ENCODE measurements around the gene HES1.
"Not testable (repeated sequence)": the region's sequence is repeated elsewhere in the genome, so short reads cannot be mapped to it uniquely, and the experiment has no call there.

HES1 gene

GRCh38 chr3:194135806-194136518, at the start of gene HES1:
TSS of gene HES1 (plus strand) at chr3:194136148. CDS start at chr3:194136381, 233 bp downstream.
- DNase-seq (ENCODE audit: low read depth in 2 of 2) = peak in 1 of 2 donors; percentile 44

- DNase-seq (ENCODE audit: low read depth in 2 of 2) = no peak
Observed at GRCh38 chr3:194086388-194087075, 49.4 kb upstream of the HES1 start.

- DNase-seq (ENCODE audit: low read depth in 2 of 2) = no peak
Observed at GRCh38 chr3:194087280-194087679, 48.7 kb upstream of the HES1 start.

GRCh38 chr3:194087995-194088855, 47.7 kb upstream of the HES1 start:
- DNase-seq (ENCODE audit: low read depth in 2 of 2) = no peak

GRCh38 chr3:194089357-194090177, 46.4 kb upstream of the HES1 start:
- no peak for DNase-seq (ENCODE audit: low read depth in 2 of 2)

GRCh38 chr3:194090178-194090555, 45.8 kb upstream of the HES1 start:
- not testable (repeated sequence) for DNase-seq (ENCODE audit: low read depth in 2 of 2)

GRCh38 chr3:194090716-194091115, 45.2 kb upstream of the HES1 start:
- no peak for DNase-seq (ENCODE audit: low read depth in 2 of 2)

- DNase-seq (ENCODE audit: low read depth in 2 of 2) = no peak
Observed at GRCh38 chr3:194091141-194091540, 44.8 kb upstream of the HES1 start.

GRCh38 chr3:194091897-194092296, 44.1 kb upstream of the HES1 start:
- not testable (repeated sequence) for DNase-seq (ENCODE audit: low read depth in 2 of 2)

GRCh38 chr3:194092881-194093301, 43.1 kb upstream of the HES1 start:
- DNase-seq (ENCODE audit: low read depth in 2 of 2) = no peak

GRCh38 chr3:194093842-194094241, 42.1 kb upstream of the HES1 start:
- DNase-seq (ENCODE audit: low read depth in 2 of 2) = no peak

- DNase-seq (ENCODE audit: low read depth in 2 of 2) = no peak
Observed at GRCh38 chr3:194095464-194095863, 40.5 kb upstream of the HES1 start.

GRCh38 chr3:194095902-194096301, 40.0 kb upstream of the HES1 start:
- DNase-seq (ENCODE audit: low read depth in 2 of 2) = no peak

GRCh38 chr3:194097141-194097882, 38.6 kb upstream of the HES1 start:
- no peak for DNase-seq (ENCODE audit: low read depth in 2 of 2)

GRCh38 chr3:194098081-194098842, 37.7 kb upstream of the HES1 start:
- DNase-seq (ENCODE audit: low read depth in 2 of 2) = no peak

- no peak for DNase-seq (ENCODE audit: low read depth in 2 of 2)
Observed at GRCh38 chr3:194098843-194099183, 37.1 kb upstream of the HES1 start.

- DNase-seq (ENCODE audit: low read depth in 2 of 2) = no peak
Observed at GRCh38 chr3:194099215-194099614, 36.7 kb upstream of the HES1 start.

- no peak for DNase-seq (ENCODE audit: low read depth in 2 of 2)
Observed at GRCh38 chr3:194100856-194101390, 35.0 kb upstream of the HES1 start.

- DNase-seq (ENCODE audit: low read depth in 2 of 2) = no peak
Observed at GRCh38 chr3:194101592-194102432, 34.1 kb upstream of the HES1 start.

Data from stimulated activated CD4-positive, alpha-beta T cell treated with anti-CD3 and anti-CD28 coated beads, Interleukin-1b, Interleukin-23, amount 100 ng/mL, for 4 hours (primary cell).